GM19025 (cell line): Measurements from ENCODE around the gene AR.

Experiments used
- ATAC-seq: cut with Tn5 transposase; IDR thresholded peaks from one replicate; pipeline ENCODE4 v1.9.1; 2021; ENCODE audit warnings: mild to moderate bottlenecking, low read depth, moderate library complexity; ENCODE audit not compliant: unreplicated experiment

Gene AR

GRCh38 chrX:67724359-67725110, 180.7 kb downstream of the AR start:
- no peak for ATAC-seq

- no peak for ATAC-seq
Measured at GRCh38 chrX:67725471-67725870, 181.7 kb downstream of the AR start.

DNA sequence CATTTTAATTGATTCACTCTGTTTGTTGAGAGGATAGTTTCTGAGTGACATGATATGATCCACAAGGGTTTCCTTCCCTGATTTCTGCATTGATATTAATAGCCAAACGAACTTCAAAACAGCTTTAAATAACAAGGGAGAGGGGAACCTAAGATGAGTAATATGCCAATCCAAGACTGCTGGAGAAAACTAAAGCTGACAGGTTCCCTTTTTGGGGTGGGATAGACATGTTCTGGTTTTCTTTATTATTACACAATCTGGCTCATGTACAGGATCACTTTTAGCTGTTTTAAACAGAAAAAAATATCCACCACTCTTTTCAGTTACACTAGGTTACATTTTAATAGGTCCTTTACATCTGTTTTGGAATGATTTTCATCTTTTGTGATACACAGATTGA, 182.2 kb downstream of the AR start:
- ATAC-seq, result no peak

DNA sequence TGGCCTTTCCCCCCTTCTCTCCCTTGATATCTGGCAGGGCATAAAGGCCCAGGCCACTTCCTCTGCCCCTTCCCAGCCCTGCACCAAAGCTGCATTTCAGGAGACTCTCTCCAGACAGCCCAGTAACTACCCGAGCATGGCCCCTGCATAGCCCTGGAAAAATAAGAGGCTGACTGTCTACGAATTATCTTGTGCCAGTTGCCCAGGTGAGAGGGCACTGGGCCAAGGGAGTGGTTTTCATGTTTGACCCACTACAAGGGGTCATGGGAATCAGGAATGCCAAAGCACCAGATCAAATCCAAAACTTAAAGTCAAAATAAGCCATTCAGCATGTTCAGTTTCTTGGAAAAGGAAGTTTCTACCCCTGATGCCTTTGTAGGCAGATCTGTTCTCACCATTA, 183.8 kb downstream of the AR start:
- ATAC-seq, result no peak

DNA sequence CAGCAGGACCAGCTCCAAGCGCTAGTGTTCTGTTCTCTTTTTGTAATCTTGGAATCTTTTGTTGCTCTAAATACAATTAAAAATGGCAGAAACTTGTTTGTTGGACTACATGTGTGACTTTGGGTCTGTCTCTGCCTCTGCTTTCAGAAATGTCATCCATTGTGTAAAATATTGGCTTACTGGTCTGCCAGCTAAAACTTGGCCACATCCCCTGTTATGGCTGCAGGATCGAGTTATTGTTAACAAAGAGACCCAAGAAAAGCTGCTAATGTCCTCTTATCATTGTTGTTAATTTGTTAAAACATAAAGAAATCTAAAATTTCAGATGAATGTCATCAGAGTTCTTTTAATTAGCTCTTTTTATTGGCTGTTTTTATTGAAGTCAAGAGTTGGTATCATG, 186.5 kb downstream of the AR start:
- ATAC-seq, result no peak

DNA sequence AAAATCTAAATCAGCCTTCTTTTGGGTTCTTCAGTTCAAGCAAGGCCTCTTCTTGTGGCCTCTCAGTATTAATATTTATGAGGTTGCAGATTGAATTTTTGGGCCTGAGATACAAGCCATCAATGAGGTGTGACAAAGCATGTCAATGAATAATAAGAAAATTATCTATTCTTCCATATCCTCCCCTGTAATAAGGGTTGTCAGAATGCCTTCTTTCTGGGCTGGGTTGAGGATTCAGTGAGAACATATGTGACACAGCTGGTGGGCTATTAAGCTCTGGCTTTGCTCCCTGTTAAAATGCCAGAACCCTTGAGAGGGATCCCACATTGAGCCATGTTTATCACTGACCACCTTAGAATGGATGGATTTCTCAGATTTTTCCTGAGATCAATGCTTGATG, 187.2 kb downstream of the AR start:
- ATAC-seq, result no peak

DNA sequence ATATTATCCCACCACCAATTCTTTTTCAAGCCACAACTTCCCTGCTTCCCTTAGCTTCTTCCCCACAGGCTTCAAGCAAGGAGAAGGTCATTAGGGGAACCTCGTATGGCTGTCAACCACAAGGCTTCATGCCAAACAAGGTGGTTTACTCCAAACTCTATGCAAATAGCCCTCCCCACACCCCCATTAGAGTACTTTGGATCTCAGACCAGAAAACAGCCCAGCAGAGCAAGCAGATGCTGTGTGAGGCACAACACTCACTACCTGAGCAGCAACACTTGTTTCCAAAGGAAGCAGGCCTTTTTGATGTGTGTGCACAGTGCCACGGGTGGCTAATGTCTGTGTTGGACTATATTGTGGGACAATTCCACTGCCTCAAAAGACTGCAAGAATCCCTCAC, 189.0 kb downstream of the AR start:
- no peak for ATAC-seq

GRCh38 chrX:67734111-67734753, 190.4 kb downstream of the AR start:
- no peak for ATAC-seq

- no peak for ATAC-seq
Measured at GRCh38 chrX:67749536-67749935, 205.7 kb downstream of the AR start.

DNA sequence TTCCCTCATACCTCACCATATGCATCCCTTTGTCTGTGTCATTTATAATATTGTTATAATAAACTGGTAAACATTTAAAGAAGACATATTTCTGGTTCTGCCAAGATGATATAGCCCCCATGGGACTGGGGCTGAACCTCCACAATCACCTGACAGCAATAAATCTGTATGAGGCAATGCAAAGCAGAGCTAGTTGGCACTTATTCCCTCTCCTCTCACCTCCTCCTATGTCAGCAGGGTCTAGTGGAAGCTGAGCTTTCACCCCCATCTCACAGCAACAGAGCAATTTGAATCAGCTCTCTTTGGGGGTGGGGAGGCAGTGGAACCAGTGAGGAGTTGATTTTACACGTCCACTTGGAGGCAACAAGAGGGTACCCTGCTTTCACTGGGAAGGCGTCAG, 206.9 kb downstream of the AR start:
- ATAC-seq, result no peak

- ATAC-seq, result no peak
Measured at GRCh38 chrX:67759018-67759417, 215.2 kb downstream of the AR start.

- ATAC-seq, result no peak
Measured at GRCh38 chrX:67777148-67777547, 233.3 kb downstream of the AR start.

GRCh38 chrX:67779099-67779498, 235.3 kb downstream of the AR start:
- no peak for ATAC-seq
